GM19438 (cell line): ENCODE data around the gene KCND3.
"Not testable (repeated sequence)": the region's sequence is repeated elsewhere in the genome, so short reads cannot be mapped to it uniquely, and the experiment has no call there.

ENCODE experiments used
- ATAC-seq: cut with Tn5 transposase; IDR thresholded peaks from one replicate; pipeline ENCODE4 v1.9.1; 2021; ENCODE audit warnings: low read depth; ENCODE audit not compliant: unreplicated experiment

KCND3 gene

DNA sequence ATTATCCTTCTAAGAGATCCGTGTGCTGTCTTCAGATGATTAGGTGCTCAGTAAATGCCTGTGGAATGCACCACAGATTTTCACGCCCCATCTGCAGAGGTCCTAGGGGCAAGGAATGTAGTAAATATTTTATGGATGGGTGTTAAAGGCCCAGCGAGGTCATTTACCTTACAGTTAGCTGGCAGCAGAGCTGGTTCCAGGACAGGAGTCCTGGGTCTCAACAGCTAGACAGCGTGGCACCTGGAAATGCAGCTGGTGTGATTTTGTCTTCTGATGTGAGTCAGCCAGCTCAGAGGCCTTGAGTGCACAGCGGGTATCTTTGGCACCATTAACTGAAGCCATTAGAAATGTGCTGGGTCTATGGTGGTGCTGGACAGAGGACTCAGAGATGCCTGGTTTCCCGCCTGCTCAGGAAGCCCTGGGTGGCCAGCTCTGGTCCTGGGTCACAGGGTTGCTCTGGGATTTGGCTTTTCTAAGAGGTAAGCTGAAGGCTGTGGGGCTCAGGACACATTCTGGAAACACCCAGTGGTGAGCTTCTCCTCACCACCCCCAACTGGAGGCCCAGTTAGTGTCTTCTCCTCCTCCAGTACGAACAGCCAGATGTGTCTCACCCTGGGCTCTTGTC lies 168.2 kb downstream of the KCND3 start:
- ATAC-seq: no peak

DNA sequence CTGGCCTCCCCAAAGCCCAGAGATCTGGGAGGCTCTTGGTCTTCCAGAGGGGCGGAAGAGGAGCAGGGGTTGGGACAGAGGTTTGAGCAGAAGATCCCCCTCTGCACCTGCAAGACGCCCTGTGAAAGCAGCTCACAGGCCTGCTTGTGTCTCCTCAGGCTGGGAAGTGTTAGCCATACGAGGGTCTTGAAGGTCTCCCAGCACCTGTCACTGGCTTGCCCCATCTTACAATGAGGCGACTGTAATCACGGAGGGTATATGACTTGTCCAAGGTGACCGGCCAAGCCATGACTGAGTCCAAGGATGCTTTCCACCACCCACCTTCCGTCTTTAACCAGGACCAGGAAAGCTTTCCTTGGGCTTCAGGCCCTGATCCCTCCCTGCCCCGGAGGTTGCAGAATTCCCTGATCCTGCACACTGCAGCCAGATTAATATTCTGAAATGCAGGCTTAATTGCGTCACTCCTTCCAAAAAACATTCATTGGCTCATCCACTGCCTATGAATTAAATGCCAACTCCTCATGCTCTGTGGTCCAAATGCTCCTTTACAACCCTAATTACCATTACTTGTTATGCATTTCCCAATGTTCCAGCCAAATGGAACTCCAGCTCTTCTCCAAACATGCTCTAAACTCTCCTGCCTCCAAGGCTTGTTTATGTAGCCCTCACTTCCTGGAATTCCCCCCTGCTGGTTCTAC lies 169.8 kb downstream of the KCND3 start:
- no peak for ATAC-seq

DNA sequence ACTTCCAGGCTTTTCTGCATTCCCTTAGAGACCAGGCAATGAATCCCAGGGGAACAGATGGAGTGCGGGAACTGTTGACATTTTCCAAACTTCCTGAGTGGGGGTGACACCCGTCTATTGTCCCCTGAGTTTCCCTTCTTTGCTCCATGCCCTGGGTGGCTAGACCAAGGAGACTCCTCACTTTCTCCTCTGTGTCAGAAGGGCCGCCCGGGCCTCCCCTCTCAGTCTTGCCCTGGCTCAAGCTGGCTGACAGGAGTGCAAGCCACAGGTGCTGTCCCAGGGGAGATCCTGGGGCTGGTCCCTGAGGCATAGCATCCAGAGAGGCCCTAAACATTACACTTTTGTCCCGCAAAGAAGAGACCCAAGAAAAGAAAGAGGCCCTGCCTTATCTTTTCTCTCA lies 170.9 kb downstream of the KCND3 start:
- ATAC-seq: no peak

DNA sequence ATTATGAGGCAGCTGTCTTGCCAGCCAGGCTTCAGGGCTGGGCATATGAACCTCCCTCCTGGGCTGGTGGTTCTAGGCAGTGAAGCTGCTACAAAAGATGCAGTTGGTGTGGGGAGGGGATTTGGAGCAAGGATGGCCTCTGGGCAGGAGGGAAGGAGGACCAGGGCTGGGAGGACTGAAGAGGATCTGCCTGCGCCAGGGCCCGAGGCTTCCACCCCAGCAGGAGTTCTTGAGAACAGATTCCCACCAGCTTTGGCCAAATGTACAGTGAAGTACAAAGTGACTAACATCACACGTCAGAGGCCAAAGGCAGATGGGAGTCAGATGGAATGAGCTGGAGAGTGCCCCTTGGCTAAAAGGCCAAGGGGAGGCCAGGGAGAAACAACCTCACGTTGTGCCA lies 171.4 kb downstream of the KCND3 start:
- ATAC-seq: no peak

DNA sequence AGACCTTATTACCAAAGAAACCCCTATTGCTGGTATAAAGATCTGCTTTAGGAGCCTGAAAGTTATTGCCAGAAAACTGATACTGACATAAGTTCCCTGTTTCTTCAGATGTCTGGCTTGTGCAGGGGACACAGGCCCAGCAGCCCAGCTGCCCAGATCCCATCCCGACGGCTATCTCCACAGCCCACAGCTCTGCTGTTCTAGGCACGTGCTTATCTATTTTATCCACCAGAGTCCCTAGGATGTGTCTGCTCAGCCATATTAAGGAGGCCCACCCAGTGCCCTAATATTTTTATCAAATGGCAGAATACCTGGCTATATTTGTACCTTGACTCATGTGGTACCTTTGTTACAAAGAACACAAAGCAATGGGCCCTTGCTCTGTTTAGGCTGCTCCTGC lies 174.8 kb downstream of the KCND3 start:
- no peak for ATAC-seq

DNA sequence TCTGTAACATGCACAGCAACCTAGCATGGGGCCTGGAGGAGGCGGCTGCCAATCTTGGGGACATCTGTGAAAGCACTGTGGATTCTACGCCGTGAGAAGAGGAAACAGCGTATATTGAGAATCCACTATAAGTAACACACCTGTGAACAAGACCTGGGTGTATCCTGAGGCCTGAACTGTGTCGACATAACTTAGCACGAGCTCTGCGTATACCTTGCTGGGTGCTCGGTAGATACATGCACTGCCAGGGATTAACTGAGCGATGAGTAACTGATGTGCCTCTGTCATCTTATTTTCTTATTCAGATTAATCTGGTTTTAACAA lies 175.2 kb downstream of the KCND3 start:
- no peak for ATAC-seq

DNA sequence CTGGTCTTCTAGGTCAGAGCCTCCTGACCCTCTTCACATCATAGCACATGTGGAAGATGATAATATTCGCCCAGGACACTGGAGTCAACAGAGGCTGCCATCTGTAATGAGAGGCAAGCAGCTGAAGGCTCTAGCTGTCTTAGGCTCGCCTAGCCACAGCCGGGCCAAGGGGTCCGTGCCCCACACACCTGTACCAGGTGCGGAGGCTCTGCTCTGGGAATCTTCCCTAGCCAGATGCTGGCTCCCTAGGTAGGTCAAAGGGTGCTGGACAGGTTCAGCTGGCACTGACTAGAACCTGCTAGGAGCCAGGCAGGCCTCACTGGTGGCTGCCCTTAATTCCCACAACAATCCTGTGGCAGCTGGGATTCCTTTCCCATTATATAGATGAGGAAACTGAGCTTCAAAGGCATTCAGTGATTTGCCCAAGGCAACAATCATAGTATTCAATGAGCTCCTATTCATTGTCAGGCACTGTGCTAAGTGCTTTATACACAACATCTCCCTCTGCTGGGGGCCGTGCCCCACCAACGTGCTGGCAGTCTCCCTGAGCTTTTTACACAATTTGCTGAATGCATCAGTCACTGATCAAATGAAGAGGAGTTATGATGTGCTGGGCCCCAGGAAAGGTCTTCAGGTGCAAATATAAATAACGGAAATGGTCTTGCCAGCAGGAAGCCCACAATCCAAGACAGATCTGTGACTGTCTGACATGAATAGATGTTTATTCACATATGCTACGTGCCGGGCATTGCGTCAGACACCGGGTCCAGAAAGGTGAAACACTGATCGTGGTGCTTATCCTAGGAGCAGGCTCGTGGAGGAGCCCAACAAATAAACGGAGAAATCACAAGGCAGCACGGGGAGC lies 175.8 kb downstream of the KCND3 start:
- ATAC-seq: no peak

DNA sequence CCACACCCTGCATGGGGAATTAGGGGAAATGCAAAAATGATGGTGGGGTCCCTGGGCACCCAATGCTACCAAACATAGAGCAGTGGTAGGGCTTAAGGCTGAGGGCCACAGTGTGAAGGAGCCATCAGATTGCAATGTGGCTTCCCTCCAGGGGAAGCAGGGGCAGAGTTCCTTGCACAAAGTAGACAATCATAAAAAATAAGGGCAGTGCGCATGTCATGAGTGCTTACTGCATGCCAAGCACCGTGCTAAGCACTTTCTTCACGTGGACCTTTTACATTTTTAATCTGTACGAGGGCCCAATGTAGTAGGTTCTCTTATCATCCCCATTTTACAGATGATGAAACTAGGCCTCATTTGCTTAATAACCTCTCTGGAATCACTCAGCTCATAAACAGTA lies 177.2 kb downstream of the KCND3 start:
- ATAC-seq: no peak

DNA sequence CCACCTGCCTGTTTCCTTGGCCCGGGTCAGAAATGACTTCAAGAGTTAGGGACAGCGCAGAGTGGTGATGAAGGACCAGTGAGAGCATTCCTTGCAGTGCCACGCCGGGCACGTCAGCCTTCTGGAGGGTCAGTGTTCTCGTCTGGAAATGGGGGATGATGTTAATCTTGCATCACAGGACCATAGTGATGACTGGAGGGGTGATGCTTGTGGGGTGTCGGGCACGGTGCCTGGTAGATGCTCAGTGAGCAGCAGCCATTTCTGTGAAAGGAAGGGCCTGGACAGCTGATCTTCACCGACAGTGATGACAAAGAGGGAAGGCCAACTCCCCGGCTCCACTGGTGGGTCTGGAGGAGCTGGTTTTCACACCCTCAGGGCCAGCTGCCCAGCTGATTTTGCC lies 177.6 kb downstream of the KCND3 start:
- no peak for ATAC-seq

DNA sequence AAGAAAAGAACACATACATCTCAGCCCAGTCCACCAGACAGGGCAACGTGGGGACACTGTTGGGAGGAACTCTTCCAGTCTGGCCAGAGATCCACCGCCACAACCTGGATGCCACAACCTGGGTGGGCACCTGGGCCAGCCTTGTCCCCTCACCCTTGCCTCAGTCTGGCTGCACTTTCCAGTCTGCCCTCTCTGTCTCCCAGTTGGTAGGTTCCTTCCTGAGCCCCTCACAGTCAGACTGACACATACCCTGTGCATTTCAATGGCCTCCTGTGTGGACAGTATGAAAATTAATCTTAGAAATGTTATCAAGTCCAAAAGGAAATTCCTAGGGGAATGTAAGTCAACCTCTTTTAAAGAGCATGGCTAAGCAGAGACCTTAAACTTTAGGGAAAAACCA lies 184.2 kb downstream of the KCND3 start:
- ATAC-seq: no peak

DNA sequence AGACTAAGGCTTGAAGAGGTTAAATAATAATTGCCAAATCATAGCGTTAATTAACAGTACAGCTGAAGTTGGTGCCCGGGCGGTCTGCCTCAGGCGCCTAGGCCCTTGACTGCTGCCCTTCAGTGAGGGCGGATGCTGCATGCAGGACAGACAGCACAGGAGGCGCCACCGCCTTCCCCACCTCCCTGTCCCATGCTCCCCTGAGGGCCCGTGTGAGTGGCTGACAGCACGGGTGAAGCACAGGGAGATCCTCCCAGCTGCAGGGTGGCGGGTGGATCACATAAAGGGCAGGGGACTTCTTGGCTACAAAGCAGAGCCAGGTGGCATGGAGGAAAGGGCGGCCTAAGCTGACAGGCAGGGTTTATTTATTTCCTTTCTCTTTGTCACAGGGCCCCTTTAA lies 184.7 kb downstream of the KCND3 start:
- ATAC-seq: no peak

DNA sequence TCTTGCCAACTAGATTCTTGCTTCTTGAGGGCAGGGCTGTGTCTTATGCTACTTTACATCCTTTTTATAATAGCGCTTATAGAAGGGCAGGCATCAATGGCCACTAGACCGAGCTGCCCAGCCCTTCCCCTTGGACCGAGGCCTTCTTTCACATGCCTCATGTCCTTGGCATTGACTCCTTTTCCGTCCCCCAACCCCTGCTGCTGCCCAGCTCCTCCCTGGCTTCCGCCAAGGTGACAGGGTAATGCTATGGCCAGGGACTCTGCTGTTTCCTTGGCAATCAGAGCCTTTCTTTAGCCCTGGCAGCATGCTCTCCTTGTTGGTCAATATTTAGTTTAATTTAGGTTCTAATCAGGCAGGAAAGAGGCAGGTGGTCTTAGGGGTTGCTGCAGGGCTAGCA lies 185.5 kb downstream of the KCND3 start:
- ATAC-seq: no peak

DNA sequence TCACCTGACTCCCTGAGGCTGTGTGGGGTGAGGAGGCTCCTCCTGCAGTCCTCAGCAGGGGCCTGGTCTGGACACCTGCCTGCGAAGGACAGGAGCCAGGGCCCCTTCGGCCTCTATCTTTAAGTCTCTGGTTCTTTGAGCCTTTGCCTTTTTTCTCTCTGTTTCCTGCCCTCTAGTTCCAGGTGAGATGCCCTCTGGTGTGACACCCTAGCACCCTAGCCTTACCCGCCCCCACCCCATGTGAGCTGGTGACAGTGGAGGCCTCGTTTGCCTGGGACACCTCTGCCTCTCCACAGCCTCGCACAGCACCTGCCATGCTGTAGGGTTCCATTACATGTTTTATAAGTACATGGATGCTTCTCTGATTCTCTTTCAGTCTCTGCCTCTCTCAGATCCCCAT lies 186.5 kb downstream of the KCND3 start:
- ATAC-seq: no peak

DNA sequence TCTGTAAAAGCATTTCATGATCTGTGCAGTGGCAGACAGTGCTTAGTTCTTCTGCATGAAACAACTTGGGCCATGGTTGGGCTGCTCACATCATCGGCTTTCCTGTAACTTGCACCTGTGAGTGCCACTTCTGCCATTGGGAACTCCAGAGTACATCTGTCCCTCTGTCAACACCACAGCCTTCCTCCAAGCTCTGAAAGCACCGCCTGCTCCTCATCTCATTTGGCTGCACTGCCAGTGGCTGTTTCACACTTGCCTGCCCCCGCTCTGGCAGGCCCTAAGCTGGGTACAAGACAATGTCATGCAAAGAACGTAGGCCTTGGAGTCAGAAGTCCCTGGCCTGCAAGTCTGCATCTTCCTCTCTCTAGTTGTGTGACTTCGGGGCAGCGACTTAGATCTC lies 187.4 kb downstream of the KCND3 start:
- no peak for ATAC-seq

DNA sequence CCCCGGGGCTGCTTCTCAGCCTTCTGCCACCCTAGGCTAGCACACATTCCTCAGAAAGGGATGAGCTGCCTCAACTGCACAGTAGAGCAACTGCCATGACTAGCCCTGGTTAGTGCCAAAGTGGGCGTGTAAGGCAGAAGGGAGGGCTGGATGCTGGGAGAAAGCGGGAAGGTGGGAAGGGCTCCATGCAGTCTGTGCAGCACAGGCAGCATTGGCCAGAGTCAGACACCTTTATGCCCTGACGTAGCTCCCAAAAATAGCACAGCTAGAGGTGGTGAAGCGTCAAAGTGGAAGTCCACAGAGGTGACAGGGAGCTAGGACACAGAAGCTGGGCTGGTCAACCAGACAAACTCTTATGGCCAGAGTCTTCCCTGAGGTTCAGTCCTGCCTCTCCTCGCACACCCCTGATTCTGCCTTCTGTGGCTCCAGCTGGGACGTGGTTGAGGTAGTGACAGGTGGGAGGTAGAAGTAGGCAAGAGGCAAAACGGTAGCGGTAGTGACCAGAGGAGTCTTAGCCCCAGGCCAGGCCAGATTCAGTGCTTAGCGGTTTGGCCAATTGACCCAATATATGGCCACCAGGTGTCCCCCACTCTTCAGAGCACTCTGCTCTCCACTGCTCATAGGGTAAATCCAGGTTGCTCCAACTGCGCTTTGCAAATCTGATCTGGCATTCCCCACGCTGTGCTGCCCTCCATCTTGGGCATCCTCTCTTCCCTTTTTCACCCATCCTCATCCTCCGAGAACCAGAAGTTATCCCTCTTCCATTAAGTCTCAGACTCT lies 188.2 kb downstream of the KCND3 start:
- no peak for ATAC-seq

DNA sequence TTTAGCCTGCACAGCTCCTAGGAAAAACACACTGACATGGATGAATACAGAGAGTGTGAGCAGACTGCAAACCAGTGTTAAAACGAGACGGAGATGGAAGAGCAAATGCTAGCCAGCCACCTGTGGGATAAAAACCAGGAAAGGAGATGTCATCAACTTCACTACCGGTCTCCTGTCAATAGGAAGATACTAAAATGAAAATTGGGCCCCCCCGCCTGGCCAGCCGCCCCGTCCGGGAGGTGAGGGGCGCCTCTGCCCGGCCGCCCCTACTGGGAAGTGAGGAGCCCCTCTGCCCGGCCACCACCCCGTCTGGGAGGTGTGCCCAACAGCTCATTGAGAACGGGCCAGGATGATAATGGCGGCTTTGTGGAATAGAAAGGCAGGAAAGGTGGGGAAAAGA lies 189.7 kb downstream of the KCND3 start:
- not testable (repeated sequence) for ATAC-seq

DNA sequence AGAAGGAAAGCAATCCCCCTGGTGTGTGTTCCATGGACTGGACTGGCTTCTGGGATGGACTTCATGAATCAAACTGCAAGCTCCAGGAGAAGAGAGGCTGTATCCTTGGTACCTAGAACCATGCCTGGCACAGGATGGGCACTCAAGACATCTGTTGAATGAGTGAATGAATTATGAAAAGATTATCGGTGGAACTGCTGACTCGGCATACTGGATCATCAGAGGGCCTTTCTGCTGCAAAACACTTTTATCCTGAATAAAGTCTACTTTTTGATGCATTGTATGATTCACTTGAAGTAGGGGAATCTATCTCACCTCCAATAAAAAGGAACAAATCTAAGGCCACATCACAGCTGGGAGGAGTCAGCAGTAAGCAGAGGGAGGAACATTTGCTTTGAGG lies 190.9 kb downstream of the KCND3 start:
- no peak for ATAC-seq

DNA sequence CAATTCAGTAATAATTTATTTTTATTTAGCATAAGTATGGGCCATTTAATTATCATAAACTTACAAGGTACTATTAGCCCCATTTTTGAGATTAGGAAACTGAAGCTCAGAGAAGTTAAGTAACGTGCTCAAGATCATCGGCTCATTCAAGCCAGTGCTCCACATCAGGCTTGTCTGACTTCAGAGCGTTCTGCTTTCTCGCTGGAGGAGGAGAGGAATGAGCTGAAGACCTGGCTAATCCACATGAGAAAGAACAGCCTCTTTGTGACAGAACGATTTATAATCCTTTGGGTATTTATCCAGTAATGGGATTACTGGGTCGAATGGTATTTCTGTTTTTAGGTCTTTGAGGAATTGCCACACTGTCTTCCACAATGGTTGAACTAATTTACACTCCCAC lies 194.1 kb downstream of the KCND3 start:
- no peak for ATAC-seq

DNA sequence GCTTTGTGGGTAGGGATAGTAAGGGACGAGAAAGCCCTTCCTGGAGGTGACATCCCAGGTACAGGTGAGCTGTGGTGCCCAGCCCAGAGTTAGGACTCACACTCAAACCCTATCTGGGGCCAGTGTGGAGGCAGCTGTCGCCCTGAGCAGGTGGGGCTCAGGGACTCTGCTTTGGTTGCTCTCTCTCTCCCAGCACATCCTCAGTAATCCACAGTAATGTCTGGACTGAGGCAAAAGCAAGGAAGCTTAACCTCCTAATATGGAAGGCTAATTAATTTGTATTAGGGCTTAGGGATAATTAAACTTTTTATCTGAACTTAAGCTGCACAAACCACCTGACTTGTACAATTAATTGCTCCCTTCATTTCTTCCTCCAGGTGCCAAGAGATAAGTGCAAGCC lies 195.5 kb downstream of the KCND3 start:
- no peak for ATAC-seq

DNA sequence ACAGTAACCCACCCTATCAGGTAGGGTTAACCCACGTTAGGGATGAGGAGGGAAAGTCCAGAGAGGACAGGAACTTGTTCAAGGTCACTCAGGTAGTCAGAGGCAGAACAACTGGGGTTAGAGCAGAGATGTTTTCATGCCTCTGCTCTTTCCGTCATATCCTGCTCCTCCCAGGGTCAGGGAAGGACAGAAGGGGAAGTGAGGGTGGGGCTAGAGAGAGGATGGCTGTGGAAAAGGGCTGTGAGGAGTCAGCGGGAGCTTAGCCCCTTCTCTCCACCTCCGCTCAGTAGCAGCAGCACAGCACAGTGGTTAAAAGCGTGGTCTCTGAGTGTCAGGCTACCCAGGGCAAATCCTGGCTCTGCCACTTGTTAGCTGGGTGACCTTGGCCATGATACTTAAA lies 197.2 kb downstream of the KCND3 start:
- ATAC-seq: no peak

DNA sequence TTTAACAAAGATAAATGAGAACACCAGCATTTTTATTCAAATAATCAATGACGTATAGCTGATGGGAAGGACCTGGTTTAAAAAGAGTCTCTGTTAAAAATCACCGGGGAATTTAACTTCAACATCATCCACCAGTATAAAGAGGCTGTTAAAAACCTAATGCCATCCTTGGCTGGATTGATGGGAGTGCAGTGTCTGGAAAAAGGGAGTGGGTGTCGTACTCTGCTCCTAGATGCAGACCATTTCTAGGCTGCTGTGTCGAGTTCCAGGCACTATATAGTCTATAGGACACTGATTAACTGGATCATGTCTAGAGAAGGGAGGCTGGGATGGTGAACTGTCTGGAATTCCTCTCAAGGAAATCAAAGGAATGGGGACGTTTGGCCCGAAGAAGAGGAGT lies 197.7 kb downstream of the KCND3 start:
- no peak for ATAC-seq
